GM18870 (cell line): ENCODE results near the gene HSPA1L.
"Not testable (repeated sequence)": the region's sequence is repeated elsewhere in the genome, so short reads cannot be mapped to it uniquely, and the experiment has no call there.

Experiments
- ATAC-seq: cut with Tn5 transposase; IDR thresholded peaks from one replicate; pipeline ENCODE4 v1.9.1; 2021; ENCODE audit warnings: moderate library complexity; ENCODE audit not compliant: unreplicated experiment

Gene HSPA1L

DNA sequence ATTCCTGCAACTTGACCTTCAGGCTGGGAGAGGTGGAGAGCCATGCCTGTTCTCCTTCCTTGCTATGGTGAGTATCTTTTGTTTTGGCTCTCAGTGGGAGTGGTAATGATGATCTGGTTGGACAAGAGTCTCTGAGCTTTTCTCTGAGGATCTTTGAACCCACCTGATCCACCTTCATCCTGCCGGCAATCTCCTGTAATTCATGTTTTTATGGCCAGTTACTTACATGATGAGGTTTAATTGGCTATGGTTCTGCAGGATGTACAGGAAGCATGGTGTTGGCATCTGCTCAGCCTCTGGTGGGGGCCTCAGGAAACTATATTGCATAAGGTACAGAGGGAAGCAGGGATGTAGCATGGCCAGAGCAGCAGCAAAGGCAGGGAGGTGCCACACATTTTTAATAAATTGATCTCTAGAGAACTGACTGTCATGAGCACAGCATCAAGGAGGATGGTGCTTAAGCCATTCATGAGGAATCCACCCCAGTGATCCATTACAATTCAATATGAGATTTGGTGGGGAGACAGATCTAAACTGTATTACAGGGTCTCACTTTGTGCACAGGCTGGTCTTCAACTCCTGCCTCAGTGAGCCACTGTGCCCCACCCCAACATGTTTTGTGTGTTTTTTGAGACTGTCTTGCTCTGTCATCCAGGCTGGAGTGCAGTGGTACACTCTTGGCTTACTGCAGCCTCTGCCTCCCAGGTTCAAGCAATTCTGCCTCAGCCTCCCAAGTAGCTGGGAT, 22.5 kb upstream of the HSPA1L start:
- ATAC-seq = no peak

DNA sequence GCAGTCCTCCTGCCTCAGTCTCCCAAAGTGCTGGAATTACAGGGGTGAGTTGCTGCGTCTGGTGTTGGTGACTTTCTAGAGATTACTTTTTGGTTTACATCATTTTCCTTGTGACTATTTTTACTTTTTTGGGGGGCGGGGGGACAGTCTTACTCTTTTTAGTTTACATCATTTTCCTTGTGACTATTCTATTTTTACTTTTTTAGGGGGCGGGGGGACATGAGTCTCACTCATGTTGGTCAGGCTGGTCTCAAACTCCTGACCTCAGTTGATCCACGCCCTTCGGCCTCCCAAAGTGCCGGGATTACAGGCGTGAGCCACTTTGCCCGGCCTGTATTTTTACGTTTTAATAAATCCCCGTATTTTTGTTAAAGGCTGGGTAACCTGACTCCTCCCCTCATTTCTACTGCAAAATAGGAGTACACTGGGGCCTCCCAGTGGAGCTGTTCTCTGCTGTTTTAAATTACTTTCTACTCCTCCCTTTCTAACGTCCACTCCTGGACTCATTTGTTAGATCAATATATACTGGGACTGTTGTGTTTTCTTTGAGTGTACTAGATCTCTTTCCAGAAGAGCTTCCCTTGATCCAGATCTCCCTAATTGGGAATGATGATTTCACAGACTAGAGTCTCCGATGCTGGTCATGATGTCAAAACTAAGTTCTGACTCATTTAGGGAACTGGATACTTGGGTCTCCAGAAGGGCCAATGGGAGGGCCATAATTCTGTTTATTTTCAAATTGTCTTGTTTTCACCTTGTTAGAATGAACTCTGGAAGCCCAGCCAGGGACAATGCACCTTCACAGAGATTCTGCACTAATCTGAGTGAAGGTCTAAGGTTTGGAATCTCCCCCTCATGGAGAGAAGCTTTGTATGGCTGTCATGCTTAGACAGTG, 21.6 kb upstream of the HSPA1L start:
- ATAC-seq = no peak

DNA sequence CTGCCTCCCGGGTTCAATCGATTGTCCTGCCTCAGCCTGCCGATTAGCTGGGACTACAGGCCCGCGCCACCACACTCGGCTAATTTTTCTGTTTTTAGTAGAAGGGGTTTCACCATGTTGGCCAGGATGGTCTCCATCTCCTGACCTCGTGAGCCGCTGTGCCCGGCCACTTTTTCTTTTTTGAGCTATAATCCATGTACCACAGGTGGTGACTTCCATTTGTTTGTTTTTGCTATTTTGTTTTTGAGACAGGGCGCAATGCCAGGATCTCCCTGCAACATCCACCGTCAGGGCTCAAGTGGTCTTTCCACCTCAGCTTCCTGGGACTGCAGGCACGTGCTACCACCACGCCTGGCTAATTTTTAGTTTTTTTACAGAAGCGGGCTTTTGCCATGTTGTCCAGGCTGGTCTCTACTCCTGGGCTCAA, 21.0 kb upstream of the HSPA1L start:
- ATAC-seq = no peak

DNA sequence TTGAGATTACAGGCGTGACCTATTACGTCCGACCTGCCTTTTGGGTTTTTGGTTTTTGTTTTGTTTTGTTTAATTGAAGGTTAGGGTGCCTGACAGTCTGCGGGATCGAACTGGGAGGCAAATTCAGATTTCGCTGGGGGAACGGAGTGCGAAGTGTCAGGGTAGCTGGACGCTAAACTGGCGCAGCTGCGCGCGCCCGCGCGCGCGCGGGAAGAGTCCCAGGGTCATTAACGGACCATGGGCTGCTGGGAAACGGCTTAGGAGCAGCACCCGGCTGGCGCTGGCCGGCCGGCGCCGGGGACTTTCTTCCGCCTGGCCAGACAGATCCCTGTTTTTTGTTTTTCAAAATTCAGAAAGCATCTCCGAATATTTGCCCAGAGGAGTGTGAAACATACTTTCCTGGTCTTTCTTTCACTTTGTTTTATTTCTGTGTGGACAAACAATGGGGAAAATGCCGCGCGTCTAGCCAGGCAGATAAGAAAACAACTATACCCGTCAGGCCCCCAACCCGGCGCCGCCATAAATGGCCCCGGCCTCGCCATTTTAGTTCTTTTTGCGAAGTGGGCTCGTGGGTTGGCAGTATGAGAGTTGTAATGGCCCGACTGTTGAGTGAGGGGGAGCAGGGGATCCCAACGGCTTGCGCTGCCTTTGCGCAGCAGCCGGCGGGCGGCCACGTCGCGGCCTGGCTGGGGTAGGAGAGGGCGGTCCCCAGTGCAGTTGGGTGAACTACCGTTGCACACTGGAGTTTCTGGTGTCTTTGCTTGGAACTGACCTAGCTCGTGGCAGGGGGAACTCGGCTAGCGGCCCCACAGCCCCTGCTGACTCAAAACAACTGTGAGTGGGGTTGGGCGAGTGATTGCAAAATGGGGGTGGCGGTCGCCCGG, 19.5 kb upstream of the HSPA1L start:
- no peak for ATAC-seq

DNA sequence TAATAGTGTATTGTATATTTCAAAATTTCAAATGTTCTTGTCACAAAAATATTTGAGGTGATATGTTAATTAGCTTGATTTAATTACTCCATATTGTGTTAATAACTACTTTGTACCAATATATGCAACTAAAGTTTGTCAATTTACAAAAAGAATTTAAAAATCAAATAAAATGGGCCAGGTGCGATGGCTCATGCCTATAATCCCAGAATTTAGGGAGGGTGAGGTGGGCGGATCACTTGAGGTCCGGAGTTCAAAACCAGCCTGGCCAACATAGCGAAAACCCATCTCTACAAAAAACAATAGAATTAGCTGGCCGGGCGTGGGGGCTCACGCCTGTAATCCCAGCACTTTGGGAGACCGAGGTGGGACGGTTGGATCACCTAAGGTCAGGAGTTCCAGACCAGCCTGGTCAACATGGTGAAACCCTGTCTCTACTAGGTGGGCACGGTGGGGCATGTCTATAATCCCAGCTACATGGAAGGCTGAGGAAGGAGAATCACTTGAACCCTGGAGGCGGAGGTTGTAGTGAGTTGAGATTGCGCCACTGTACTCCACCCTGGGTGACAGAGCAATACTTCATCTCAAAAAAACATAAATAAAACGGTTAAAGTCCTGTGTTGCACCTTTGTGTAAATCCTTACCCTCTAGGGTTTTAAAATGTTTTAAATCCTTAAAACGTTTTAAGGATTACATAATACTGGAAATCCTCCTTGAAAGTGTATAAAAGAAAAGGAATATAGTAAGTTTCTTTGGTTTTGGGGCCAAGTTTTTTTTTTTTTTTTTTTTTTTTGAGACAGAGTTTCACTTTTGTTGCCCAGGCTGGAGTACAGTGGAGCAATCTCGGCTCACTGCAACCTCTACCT, 16.5 kb upstream of the HSPA1L start:
- ATAC-seq = no peak

DNA sequence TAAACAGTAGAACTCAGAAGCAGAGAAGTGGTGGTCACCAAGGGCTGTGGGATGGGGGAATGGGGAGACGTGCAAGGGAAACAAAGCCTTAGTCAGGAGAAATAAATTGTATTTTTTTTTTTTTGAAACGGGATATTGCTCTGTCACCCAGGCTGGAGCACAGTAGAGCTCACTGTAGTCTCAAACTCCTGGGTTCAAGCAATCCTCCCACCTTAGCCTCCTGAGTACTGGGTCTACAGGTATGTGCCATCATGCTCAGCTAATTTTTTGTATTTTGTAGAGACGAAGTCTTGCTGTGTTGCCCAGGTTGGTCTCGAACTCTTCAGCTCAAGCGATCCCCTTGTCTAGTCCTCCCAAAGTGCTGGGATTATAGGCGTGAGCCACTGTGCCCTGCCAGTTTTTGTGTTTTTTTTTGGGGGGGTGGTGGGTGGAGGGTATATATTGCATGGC, 15.8 kb upstream of the HSPA1L start:
- ATAC-seq = no peak

DNA sequence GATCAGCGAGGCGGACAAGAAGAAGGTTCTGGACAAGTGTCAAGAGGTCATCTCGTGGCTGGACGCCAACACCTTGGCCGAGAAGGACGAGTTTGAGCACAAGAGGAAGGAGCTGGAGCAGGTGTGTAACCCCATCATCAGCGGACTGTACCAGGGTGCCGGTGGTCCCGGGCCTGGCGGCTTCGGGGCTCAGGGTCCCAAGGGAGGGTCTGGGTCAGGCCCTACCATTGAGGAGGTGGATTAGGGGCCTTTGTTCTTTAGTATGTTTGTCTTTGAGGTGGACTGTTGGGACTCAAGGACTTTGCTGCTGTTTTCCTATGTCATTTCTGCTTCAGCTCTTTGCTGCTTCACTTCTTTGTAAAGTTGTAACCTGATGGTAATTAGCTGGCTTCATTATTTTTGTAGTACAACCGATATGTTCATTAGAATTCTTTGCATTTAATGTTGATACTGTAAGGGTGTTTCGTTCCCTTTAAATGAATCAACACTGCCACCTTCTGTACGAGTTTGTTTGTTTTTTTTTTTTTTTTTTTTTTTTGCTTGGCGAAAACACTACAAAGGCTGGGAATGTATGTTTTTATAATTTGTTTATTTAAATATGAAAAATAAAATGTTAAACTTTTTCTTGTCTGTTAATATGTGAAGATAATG, 14.7 kb upstream of the HSPA1L start:
- no peak for ATAC-seq

DNA sequence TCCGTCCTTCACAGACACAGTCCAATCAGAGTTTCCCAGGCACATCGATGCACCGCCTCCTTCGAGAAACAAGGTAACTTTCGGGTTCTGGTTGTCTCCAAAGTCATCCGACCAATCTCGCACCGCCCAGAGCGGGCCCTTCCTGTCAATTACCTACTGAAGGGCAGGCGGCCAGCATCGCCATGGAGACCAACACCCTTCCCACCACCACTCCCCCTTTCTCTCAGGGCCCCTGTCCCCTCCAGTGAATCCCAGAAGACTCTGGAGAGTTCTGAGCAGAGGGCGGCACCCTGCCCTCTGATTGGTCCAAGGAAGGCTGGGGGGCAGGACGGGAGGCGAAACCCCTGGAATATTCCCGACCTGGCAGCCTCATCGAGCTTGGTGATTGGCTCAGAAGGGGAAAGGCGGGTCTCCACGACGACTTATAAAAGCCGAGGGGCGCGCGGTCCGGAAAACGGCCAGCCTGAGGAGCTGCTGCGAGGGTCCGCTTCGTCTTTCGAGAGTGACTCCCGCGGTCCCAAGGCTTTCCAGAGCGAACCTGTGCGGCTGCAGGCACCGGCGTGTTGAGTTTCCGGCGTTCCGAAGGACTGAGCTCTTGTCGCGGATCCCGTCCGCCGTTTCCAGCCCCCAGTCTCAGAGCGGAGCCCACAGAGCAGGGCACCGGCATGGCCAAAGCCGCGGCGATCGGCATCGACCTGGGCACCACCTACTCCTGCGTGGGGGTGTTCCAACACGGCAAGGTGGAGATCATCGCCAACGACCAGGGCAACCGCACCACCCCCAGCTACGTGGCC, 12.4 kb upstream of the HSPA1L start, which contains the start of gene HSPA1B:
Gene HSPA1B, plus strand, starts transcription at position 453 of the 794 bp plus-strand sequence. Its CDS starts 213 bp downstream, at position 666.
- ATAC-seq = peak; percentile 59

DNA sequence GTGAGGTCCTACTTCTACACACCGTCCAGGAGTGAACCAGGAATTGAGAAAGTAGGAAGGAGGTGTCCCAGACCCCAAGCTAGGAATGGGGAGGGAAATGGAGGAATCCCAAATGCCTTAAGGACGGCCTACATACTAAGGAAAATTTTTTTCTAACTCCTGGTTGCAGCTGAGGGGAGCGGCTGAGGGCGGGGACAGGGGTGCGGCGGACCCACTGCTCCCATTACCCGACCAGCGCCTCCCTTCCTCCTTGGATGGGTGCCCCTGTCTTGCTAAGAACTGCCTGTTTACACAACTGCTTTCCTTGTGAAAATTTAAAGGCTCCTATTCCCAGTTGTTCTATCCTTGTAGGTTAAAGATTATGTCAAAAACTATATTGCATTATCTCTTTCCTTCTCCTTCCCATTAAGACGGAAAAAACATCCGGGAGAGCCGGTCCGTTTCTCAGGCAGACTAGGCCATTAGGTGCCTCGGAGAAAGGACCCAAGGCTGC, 11.8 kb upstream of the HSPA1L start:
- ATAC-seq = no peak

DNA sequence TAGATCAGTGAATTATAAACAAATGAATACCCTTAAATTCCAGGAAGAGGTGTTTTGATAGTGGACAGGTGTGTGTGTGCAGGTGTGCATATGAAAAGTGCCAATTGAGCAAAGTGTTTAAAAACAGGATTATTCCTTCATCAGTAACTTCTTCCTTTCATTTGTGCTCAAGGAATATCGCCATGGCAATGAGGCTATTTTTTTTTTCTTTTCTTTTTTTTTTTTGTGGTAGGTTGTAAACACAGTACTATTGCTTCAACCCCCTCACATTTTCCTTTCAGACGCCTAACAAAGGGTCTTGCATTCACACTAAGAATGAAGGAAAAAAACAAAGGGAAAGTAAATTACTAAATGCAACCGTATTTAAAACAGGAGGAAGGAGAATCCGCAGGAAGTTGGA, 10.5 kb upstream of the HSPA1L start:
- ATAC-seq = no peak

DNA sequence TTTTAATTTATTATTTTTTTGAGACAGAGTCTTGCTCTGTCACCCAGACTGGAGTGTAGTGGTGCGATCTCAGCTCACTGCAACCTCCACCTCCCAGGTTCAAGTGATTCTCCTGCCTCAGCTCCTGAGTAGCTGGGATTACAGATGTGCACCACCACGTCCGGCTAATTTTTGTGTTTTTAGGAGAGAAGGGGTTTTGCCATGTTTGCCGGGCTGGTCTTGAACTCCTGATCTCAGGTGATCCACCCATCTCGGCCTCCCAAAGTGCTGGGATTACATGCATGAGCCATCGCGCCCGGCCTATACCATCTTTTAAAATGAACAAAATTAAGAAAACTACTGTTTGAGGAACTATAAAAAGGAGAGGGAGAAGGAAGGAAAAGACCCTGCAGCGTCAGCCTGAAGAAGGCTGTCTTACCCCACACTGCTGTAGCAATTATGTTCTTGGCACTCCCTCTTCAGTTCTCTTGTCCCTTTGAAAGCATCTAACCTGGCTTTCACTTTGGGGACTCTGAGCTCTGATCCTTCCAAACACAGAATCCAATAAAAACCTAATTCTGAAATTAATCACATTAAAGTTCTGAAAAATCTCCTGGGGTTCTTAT, 8.6 kb upstream of the HSPA1L start:
- not testable (repeated sequence) for ATAC-seq

DNA sequence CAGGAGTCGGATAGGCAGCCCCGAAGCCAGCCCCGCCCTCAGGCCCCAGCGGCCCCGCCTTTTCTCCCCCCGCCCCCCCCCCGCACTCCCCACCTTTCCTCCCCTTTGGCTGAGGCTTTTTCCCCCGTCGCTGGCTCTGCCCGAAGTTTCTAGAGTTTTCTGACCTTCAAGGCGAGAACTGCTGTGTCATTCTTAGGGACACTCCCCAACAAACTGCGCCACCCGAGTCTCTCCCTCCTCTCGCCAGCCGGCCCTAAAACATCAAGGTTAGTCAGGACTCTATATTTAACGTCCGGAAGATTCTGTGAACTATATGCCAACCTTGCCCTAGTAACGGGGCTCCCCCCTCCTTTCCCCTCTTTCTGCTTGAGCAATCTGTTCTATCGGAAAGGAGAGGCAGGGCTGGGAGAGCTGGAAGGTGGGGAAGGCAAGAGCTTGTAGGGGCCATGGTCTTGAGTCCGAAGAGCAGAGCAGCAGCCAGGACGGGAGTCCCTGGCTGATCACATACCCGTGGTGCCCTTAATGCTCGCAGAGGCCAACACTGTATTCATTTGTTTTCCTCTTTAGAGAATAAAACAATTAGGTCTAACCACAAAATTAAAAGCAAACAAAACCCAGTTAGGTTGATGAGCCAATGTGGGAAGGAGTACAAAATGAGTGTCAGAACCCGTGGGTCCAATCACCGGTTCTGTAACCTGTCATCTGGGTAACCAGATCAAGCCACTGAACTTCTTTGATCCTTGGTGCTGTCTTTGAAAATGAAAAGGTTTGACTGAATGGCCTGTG, 7.1 kb upstream of the HSPA1L start:
- peak; percentile 20 for ATAC-seq

DNA sequence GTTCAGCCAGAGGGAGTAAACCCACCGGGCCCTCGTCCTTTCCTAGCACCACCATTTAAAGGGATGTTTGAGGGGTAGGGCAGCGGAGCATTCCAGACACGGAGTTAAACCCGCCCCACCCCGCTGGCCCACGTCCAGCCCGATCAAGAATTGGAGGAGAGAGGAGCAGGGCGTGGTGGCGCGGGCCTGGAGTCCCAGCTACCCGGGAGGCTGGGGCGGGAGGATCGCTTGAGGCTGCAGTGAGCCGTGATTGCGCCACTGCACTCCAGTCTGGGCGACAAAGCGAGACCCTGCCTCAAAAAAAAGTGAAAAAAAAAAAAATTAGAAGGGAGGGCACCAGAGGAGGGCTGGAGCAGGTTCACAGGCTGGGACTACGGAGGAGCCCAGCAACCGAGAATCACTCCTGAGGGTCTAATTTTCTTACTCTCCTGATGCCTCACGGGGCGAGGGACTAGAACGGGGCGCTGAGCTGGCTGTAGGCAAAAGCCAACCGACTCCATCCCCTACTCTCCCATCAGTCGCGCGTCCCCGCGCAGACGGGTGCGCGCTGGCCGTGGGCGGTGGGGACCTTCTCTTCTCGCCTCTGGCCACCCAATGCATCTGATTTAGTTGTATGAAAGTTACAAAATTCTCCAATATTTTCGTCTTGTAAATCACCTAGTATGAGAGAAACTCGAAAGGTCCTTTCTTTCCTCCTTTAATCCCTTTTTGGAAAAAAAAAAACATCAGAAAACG, 6.4 kb upstream of the HSPA1L start:
- peak; percentile 38 for ATAC-seq

DNA sequence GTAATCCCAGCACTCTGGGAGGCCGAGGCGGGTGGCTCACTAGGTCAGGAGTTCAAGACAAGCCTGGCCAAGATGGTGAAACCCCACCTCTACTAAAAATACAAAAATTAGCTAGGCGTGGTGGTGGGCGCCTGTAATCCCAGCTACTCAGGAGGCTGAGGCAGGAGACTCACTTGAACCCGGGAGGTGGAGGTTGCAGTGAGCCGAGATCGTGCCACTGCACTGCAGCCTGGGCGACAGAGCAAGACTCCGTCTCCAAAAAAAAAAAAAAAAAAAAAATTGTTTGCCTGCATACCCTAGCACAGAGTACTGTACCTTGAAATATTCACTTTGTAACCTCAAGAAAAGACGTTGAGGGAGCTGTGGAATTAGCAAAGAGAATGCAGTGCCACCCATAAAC, 5.3 kb upstream of the HSPA1L start:
- ATAC-seq = not testable (repeated sequence)

DNA sequence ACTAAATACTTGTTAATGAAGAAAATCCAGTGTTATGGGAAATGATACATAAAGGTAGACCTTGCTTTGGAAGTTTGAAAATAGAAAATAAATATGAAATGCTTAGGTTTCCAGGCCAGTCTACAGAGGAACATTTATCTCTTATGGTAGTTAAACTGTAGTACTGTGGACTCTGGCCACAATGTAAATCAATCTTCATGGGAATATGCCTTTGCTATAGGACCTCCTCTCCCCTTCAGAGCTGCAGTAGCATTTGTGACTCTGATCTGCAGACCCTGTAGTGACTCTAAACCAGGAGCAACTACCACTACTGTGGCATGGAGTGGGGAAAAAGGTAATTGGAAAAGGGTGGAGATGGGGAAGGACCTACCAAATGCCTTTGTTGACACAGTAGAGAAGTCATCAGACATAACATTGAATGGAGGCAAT, 4.8 kb upstream of the HSPA1L start:
- ATAC-seq = no peak

DNA sequence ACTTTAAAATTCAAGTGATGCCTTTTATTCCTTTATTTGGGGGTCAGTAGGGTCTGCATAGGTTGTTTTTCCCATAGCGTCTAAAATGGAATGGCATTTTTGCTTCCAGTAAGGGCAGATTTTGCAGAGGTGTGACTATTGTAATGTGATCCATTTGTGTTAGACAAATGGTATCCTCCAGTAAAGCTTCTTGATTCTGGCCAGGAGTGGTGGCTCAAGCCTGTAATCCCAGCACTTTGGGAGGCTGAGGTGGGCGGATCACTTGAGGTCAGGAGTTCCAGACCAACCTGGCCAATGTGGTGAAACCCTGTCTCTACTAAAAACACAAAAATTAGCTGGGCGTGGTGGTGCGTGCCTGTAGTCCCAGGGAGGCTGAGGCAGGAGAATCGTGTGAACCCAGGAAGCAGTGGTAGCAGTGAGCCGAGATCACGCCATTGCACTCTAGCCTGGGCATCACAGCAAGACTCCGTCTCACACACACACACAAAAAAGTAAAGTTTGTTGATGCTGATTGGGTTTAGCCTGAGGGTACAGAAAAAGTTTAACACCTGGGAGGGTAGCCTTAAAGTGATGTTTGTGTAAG, 2.9 kb upstream of the HSPA1L start:
- not testable (repeated sequence) for ATAC-seq
